Astrocyte (in vitro differentiated cells and primary cell): ENCODE measurements around the gene IRAK1. TPM values are rescaled to one million over a fixed set of nuclear protein-coding genes. Genes with fewer than 3 reads are reported as not detected.

Experiments used
- DNase-seq: peaks from one replicate; pipeline ENCODE4 v3.0.0-alpha.2; 2010; ENCODE audit warnings: low read depth
- FAIRE-seq: peaks from 2 replicates; lab custom pipeline; 2011; peaks lifted over from hg19 to GRCh38; lab: Jason Lieb, UNC
- H2AFZ ChIP-seq: 2 replicates; pipeline ENCODE4 v1.6.0; 2012; ENCODE audit warnings: low read depth, low read length, inconsistent platforms
- H3K27ac ChIP-seq: 2 replicates; pipeline ENCODE4 v1.5.1; 2011; ENCODE audit warnings: low read depth, low read length, inconsistent platforms
- H3K27me3 ChIP-seq: 2 replicates; pipeline ENCODE4 v1.6.0; 2011; ENCODE audit warnings: low read length, inconsistent platforms; ENCODE audit not compliant: insufficient read depth
- H3K36me3 ChIP-seq: 2 replicates; pipeline ENCODE4 v1.5.1; 2011; ENCODE audit warnings: low read length, inconsistent platforms; ENCODE audit not compliant: insufficient read depth
- H3K4me1 ChIP-seq: 2 replicates; pipeline ENCODE4 v1.5.1; 2011; ENCODE audit warnings: low read length, inconsistent platforms; ENCODE audit not compliant: insufficient read depth
- H3K4me2 ChIP-seq: 2 replicates; pipeline ENCODE4 v1.6.0; 2012; ENCODE audit warnings: low read length, inconsistent platforms
- H3K4me3 ChIP-seq: 2 replicates; pipeline ENCODE4 v1.5.1; 2011; ENCODE audit warnings: low read depth, mild to moderate bottlenecking, low read length, inconsistent platforms; ENCODE audit not compliant: insufficient read depth
- H3K79me2 ChIP-seq: 2 replicates; pipeline ENCODE4 v1.6.0; 2012; ENCODE audit warnings: mild to moderate bottlenecking, low read length, inconsistent platforms; ENCODE audit not compliant: insufficient read depth
- H3K9ac ChIP-seq: 2 replicates; pipeline ENCODE4 v1.6.0; 2012; ENCODE audit warnings: mild to moderate bottlenecking, low read length, inconsistent platforms
- H3K9me3 ChIP-seq: 2 replicates; pipeline ENCODE4 v1.5.1; 2012; ENCODE audit warnings: low read depth, mild to moderate bottlenecking, low read length, inconsistent platforms; ENCODE audit not compliant: insufficient read depth
- H4K20me1 ChIP-seq: 2 replicates; pipeline ENCODE4 v1.6.0; 2012; ENCODE audit warnings: low read length, inconsistent platforms; ENCODE audit not compliant: insufficient read depth
- H3K27ac Mint-ChIP-seq: one replicate; pipeline ENCODE4 v1.8.0; 2021; ENCODE audit warnings: mild to moderate bottlenecking, mixed read lengths; ENCODE audit not compliant: unreplicated experiment
- H3K27me3 Mint-ChIP-seq: one replicate; pipeline ENCODE4 v1.8.0; 2021; ENCODE audit warnings: low read depth, mixed read lengths; ENCODE audit not compliant: unreplicated experiment
- H3K36me3 Mint-ChIP-seq: one replicate; pipeline ENCODE4 v1.8.0; 2021; ENCODE audit warnings: low read depth, mixed read lengths; ENCODE audit not compliant: unreplicated experiment
- H3K4me1 Mint-ChIP-seq: one replicate; pipeline ENCODE4 v1.8.0; 2021; ENCODE audit warnings: low read depth, mixed read lengths; ENCODE audit not compliant: unreplicated experiment
- H3K4me3 Mint-ChIP-seq: one replicate; pipeline ENCODE4 v1.8.0; 2021; ENCODE audit warnings: mild to moderate bottlenecking, moderate library complexity, mixed read lengths; ENCODE audit not compliant: unreplicated experiment
- H3K9me3 Mint-ChIP-seq: one replicate; pipeline ENCODE4 v1.8.0; 2021; ENCODE audit warnings: mild to moderate bottlenecking, mixed read lengths; ENCODE audit not compliant: unreplicated experiment
- CTCF ChIP-seq: IDR thresholded peaks from 2 replicates; pipeline ENCODE4 v1.5.1; 2011; ENCODE audit warnings: low read depth, mild to moderate bottlenecking, inconsistent platforms, low read length, moderate library complexity; ENCODE audit not compliant: insufficient read depth
- EZH2 ChIP-seq: IDR thresholded peaks from 2 replicates; pipeline ENCODE4 v1.6.1; 2012; ENCODE audit warnings: mild to moderate bottlenecking, low read length, inconsistent platforms; ENCODE audit not compliant: insufficient read depth
- total RNA-seq: library from RNA; stranded (reverse); gene quantifications from 2 replicates; pipeline ENCODE4 v1.2.1, GENCODE V29; 2021

The IRAK1 gene
- total RNA-seq, 1 donor from 2014 or later: 69.6 TPM

- no peak overlapping the region for H3K9ac ChIP-seq
- H3K27me3 Mint-ChIP-seq: no peaks in the 10 kb centered on the region
- H3K27ac Mint-ChIP-seq: no peak overlapping the region
- H3K36me3 Mint-ChIP-seq: no peaks in the 10 kb centered on the region
- no peaks in the 10 kb centered on the region for H3K9me3 Mint-ChIP-seq
- H3K27me3 ChIP-seq: no peaks in the 10 kb centered on the region
- no peaks in the 10 kb centered on the region for H3K36me3 ChIP-seq
- H3K79me2 ChIP-seq: peaks cover 2% of the 10 kb centered on the region
- FAIRE-seq: no peak
- no peaks in the 10 kb centered on the region for H4K20me1 ChIP-seq
- no peak overlapping the region for H3K4me2 ChIP-seq
- no peak for TF ChIP-seq EZH2
- peaks cover 14% of the 10 kb centered on the region for H3K4me1 Mint-ChIP-seq
- H3K4me3 ChIP-seq: no peak overlapping the region
- no peak overlapping the region for H3K4me3 Mint-ChIP-seq
- no peak overlapping the region for H3K27ac ChIP-seq
- peaks cover 16% of the 10 kb centered on the region for H3K4me1 ChIP-seq
- no peak overlapping the region for H2AFZ ChIP-seq
- no peak for DNase-seq
- H3K9me3 ChIP-seq: no peaks in the 10 kb centered on the region
These were observed 4.6 kb upstream of the IRAK1 start for GRCh38 chrX:154024271-154024670.

GRCh38 chrX:154023276-154024000 lies 3.7 kb upstream of the IRAK1 start:
- Mint-ChIP-seq H3K36me3 (no peaks in the 10 kb centered on the region), H3K27me3 (no peaks in the 10 kb centered on the region), H3K4me3 (no peak overlapping the region), H3K4me1 (peaks cover 16% of the 10 kb centered on the region), H3K9me3 (no peaks in the 10 kb centered on the region), H3K27ac (no peak overlapping the region)
- Histone ChIP-seq H3K36me3 (no peaks in the 10 kb centered on the region), H3K4me3 (no peak overlapping the region), H3K79me2 (peaks cover 11% of the 10 kb centered on the region), H3K27me3 (no peaks in the 10 kb centered on the region), H3K27ac (no peak overlapping the region), H3K4me1 (peaks cover 17% of the 10 kb centered on the region), H3K4me2 (no peak overlapping the region), H4K20me1 (no peaks in the 10 kb centered on the region), H3K9ac (no peak overlapping the region), H2AFZ (no peak overlapping the region), H3K9me3 (no peaks in the 10 kb centered on the region)
- TF ChIP-seq EZH2: no peak
- TF ChIP-seq CTCF: no peak
- FAIRE-seq (no peak), DNase-seq (no peak)

GRCh38 chrX:154022108-154022507 lies 2.4 kb upstream of the IRAK1 start:
- Mint-ChIP-seq H3K27ac (no peak overlapping the region), H3K9me3 (no peaks in the 10 kb centered on the region)
- no peak for FAIRE-seq

More at GRCh38 chrX:154022108-154022507, 2.4 kb upstream of the IRAK1 start:
- Mint-ChIP-seq H3K4me1 (peaks cover 16% of the 10 kb centered on the region), H3K4me3 (no peak overlapping the region), H3K36me3 (no peaks in the 10 kb centered on the region), H3K27me3 (no peaks in the 10 kb centered on the region)
- H3K79me2 ChIP-seq: peaks cover 22% of the 10 kb centered on the region
- no peaks in the 10 kb centered on the region for H4K20me1 ChIP-seq
- no peaks in the 10 kb centered on the region for H3K36me3 ChIP-seq
- DNase-seq: no peak
- no peaks in the 10 kb centered on the region for H3K9me3 ChIP-seq
- H3K9ac ChIP-seq: no peak overlapping the region
- no peak overlapping the region for H2AFZ ChIP-seq
- TF ChIP-seq CTCF (no peak), EZH2 (no peak)
- H3K4me2 ChIP-seq: no peak overlapping the region
- H3K27ac ChIP-seq: peak overlapping the region; percentile 84
- peaks cover 20% of the 10 kb centered on the region for H3K4me1 ChIP-seq
- H3K4me3 ChIP-seq: no peak overlapping the region
- no peaks in the 10 kb centered on the region for H3K27me3 ChIP-seq
